Heart left ventricle (tissue), 16 donors: ENCODE results near the gene DDO. TPM values are rescaled to one million over a fixed set of nuclear protein-coding genes. Genes with fewer than 3 reads are reported as not detected.
A peak's percentile ranks its signal among the peaks of the same experiment; 100 is the strongest.

Experiments used
- ATAC-seq, 4 donors: fragments of 200-7000 bp; cut with Tn5 transposase; one replicate each; pipeline ENCODE4 v1.9.1; 2020 to 2022; ENCODE audit warnings: moderate library complexity in 4 of 4, mild to moderate bottlenecking in 3 of 4, moderate number of reproducible peaks in 1 of 4
- DNase-seq, 5 donors: peaks; one replicate each; pipeline ENCODE4 v3.0.0-alpha.2; 2020
- H3K27ac ChIP-seq, 12 donors: fragments of 200-600 bp; sonication (generic) in 4 of 12; one replicate each; pipeline versions ENCODE4 v1.5.0 to v1.8.0; 2016 to 2022; ENCODE audit warnings: mild to moderate bottlenecking in 2 of 12
- H3K27me3 ChIP-seq, 9 donors: fragments of 200-600 bp; sonication (generic) in 2 of 9; one replicate each; pipeline versions ENCODE4 v1.5.1 to v1.8.0; 2016 to 2022; ENCODE audit warnings: mild to moderate bottlenecking in 3 of 9
- H3K36me3 ChIP-seq, 9 donors: fragments of 200-600 bp; sonication (generic) in 2 of 9; one replicate each; pipeline versions ENCODE4 v1.5.0 to v1.8.0; 2018 to 2022; ENCODE audit warnings: mild to moderate bottlenecking in 2 of 9
- H3K4me1 ChIP-seq, 12 donors: fragments of 200-600 bp; sonication (generic) in 4 of 12; one replicate each; pipeline versions ENCODE4 v1.5.0 to v1.8.0; 2016 to 2022; ENCODE audit warnings: mild to moderate bottlenecking in 3 of 12
- H3K4me3 ChIP-seq, 12 donors: fragments of 200-600 bp; sonication (generic) in 4 of 12; one replicate each; pipeline versions ENCODE4 v1.5.0 to v1.8.0; 2017 to 2022; ENCODE audit warnings: mild to moderate bottlenecking in 9 of 12, moderate library complexity in 4 of 12
- H3K9me3 ChIP-seq, 12 donors: fragments of 200-600 bp; sonication (generic) in 4 of 12; one replicate each; pipeline versions ENCODE4 v1.5.0 to v1.8.0; 2016 to 2022; ENCODE audit warnings: mild to moderate bottlenecking in 1 of 12
- CTCF ChIP-seq, 12 donors: fragments of 200-600 bp; sonication (generic) in 4 of 12; IDR thresholded peaks; one replicate each; pipeline versions ENCODE4 v1.5.0 to v1.8.0; 2018 to 2022; ENCODE audit warnings: antibody characterized with exemption in 12 of 12, mild to moderate bottlenecking in 5 of 12
- POLR2A ChIP-seq, 2 donors: fragments of 450-650 bp; IDR thresholded peaks; one replicate each; pipeline ENCODE4 v1.6.1; 2017; ENCODE audit warnings: antibody characterized with exemption in 2 of 2, mild to moderate bottlenecking in 2 of 2, moderate library complexity in 2 of 2
- WGBS, 4 donors: extraction: QIAGEN DNeasy Blood & Tissue Kit in 2 of 4; methylation state at CpG; one replicate each; pipeline versions ENCODE4 v1.1.5 to v1.1.7; 2013 to 2018; 5-methylcytosine and 5-hydroxymethylcytosine counted together
- intact Hi-C, 10 donors: fragments of 100-400 bp; cut with DNase I; formaldehyde crosslinking; loops; one replicate each; pipeline versions ENCODE4 v1.11.1 to v1.14.2; 2022
- polyA plus RNA-seq, 2 donors: library from polyadenylated mRNA; stranded (reverse); fragments of 200-250 nt; gene quantifications; one replicate each; pipeline ENCODE4 v1.2.3, GENCODE V29; 2013
- total RNA-seq, 9 donors: library from RNA; depleted of rRNA in 2 of 9; stranded (reverse); fragments of >200 nt in 2 of 9; fragmentation: NEBNext Ultra II Directional in 3 of 9; extraction: Animal tissue kit (Norgen Biotek cat#: 25700) in 3 of 9; gene quantifications; one replicate each; pipeline versions ENCODE4 v1.1.0 to v1.2.4, GENCODE V29; 2016 to 2023
- donor health status: ischemic (EF 13 %, LVEDD 7.1; RV severe dilation, severe dysfunction).
- donor health status: healthy with polysubstance abuse.
- donor health status: DM: no; HTN: yes; CAD: no.
- donor health status: DM: no; HTN: no; CAD: no.
- donor health status: ischemic (EF 25% LVEDD 6.9; RV normal size, moderate dysfunction).
- donor health status: ischemic (EF 25% LVEDD 5.7; RV mildly dilated, moderate dysfunction).
- donor health status: healthy.
- donor health status: DM: yes; HTN: yes; CAD: no.
- donor health status: ischemic (EF 35%, LVEDD 5.7; RV mildly dilated, moderate dysfunction).
- donor health status: nonischemic (EF 11% LVEDD 7.7; RV severe dilation, severe dysfunction).
- donor health status: DM: yes; HTN: yes; CAD: no.
- donor health status: PGD.
- donor health status: ischemic (EF 29% LVEDD 5.4; RV normal size, mild dysfunction).
- donor health status: nonischemic (EF 23%, LVEDD 6.1; RV moderate dilation, normal function).

Gene DDO
- total and polyA plus RNA-seq, 11 donors: 10.9 to 32.3 (median 19.9) TPM

- Histone ChIP-seq H3K9me3 (no peaks in the 10 kb centered on the region), H3K4me1 (peaks cover 0 to 27% (median 5%) of the 10 kb centered on the region in 12 donors), H3K27me3 (peaks cover 0 to 30% (median 0%) of the 10 kb centered on the region in 9 donors), H3K27ac (peak overlapping the region in 1 of 12 donors; percentile 94), H3K36me3 (no peaks in the 10 kb centered on the region), H3K4me3 (no peak overlapping the region)
- TF ChIP-seq POLR2A (IDR thresholded peaks at IDR 0.05) (no peak), CTCF (IDR thresholded peaks at IDR 0.05) (no peak)
- ATAC-seq: no peak
- intact Hi-C loops: no loop called here
- DNase-seq: no peak
- WGBS, 4 donors: 65 to 86% (median 75%) methylated on average over 2 of the region's 2 CpGs
Measured at GRCh38 chr6:110355022-110355421, 60.4 kb downstream of the DDO start.

GRCh38 chr6:110354153-110354552 is 61.2 kb downstream of the DDO start:
- H3K4me1 ChIP-seq: peaks cover 0 to 27% (median 5%) of the 10 kb centered on the region in 12 donors
- no peaks in the 10 kb centered on the region for H3K36me3 ChIP-seq
- DNase-seq (no peak), ATAC-seq (no peak)
- H3K9me3 ChIP-seq: no peaks in the 10 kb centered on the region
- 83 to 85% (median 84%) methylated on average over 2 of the region's 2 CpGs for WGBS, 4 donors
- intact Hi-C loops: no loop called here
- TF ChIP-seq POLR2A (IDR thresholded peaks at IDR 0.05) (no peak), CTCF (IDR thresholded peaks at IDR 0.05) (no peak)
- no peak overlapping the region for H3K4me3 ChIP-seq
- peak overlapping the region in 1 of 12 donors; percentile 94 for H3K27ac ChIP-seq
- peaks cover 0 to 22% (median 0%) of the 10 kb centered on the region in 9 donors for H3K27me3 ChIP-seq

- intact Hi-C loops: no loop called here
- Histone ChIP-seq H3K27me3 (peaks cover 0 to 15% (median 0%) of the 10 kb centered on the region in 9 donors), H3K4me1 (peaks cover 0 to 27% (median 4%) of the 10 kb centered on the region in 12 donors), H3K27ac (peak overlapping the region in 2 of 12 donors; percentile 31 to 94), H3K9me3 (no peaks in the 10 kb centered on the region), H3K4me3 (no peak overlapping the region), H3K36me3 (no peaks in the 10 kb centered on the region)
- ATAC-seq: no peak
- 71 to 81% (median 74%) methylated on average over 4 of the region's 4 CpGs for WGBS, 4 donors
- DNase-seq: no peak
- no peak for TF ChIP-seq POLR2A (IDR thresholded peaks at IDR 0.05)
- TF ChIP-seq CTCF (IDR thresholded peaks at IDR 0.05): no peak
Measured at GRCh38 chr6:110353457-110354001, 61.8 kb downstream of the DDO start.

GRCh38 chr6:110352563-110353262 is 62.7 kb downstream of the DDO start:
- no peaks in the 10 kb centered on the region for H3K9me3 ChIP-seq
- no peaks in the 10 kb centered on the region for H3K36me3 ChIP-seq
- TF ChIP-seq POLR2A (IDR thresholded peaks at IDR 0.05) (no peak), CTCF (IDR thresholded peaks at IDR 0.05) (no peak)
- intact Hi-C loops: no loop called here
- no peak overlapping the region for H3K4me3 ChIP-seq
- peak overlapping the region in 4 of 12 donors; percentile 30 to 94 (median 32) for H3K27ac ChIP-seq
- peaks cover 0 to 27% (median 4%) of the 10 kb centered on the region in 12 donors for H3K4me1 ChIP-seq
- WGBS, 4 donors: 40 to 49% (median 44%) methylated on average over 7 of the region's 7 CpGs
- peaks cover 0 to 9% (median 0%) of the 10 kb centered on the region in 9 donors for H3K27me3 ChIP-seq
- ATAC-seq (no peak), DNase-seq (no peak)
